ENCODE results near the gene RPL23. TPM values are rescaled to one million over a fixed set of nuclear protein-coding genes. Genes with fewer than 3 reads are reported as not detected.

RPL23 gene
- polyA plus RNA-seq, 1 donor from 2014 or later: 1,333 TPM

DNA sequence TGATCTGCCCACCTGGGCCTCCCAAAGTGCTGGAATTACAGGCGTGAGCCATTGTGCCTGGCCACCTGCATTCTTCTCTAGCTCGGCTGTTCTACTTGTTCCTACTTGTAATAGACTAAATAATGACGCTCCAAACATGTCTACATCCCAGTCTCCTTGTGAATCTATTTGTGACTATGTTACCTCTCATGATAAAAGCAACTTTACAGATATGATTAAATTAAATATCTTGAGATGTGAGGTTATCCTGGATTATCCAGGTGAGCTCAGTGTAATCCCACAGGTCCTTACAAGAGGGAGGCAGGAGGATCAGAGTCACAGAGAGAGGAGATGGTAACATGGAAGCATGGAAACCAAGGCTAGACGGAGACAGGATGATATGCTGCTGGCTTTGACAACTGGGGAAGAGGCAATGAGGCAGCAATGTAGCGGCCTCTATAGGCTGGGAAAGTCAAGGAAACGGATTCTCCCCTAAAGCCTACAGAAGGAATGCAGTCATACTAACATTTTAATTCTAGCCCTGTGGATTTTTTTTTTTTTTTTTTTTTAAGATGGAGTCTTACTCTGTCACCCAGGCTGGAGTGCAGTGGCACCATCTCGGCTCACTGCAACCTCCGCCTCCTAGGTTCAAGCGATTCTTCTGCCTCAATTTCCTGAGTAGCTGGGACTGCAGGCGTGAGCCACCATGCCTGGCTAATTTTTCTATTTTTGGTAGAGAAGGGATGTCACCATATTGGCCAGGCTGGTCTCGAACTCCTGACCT, 11.3 kb upstream of the RPL23 start:
- H3K9me3 ChIP-seq (ENCODE audit: low read length): no peaks in the 10 kb centered on the region
- H3F3A ChIP-seq (ENCODE audit: insufficient read depth, low read length, poor library complexity, severe bottlenecking): peaks cover 5% of the 10 kb centered on the region
- H3K36me3 ChIP-seq (ENCODE audit: insufficient read depth, low read length): no peaks in the 10 kb centered on the region
- H3K9ac ChIP-seq (ENCODE audit: low read length): no peak overlapping the region
- H3K4me3 ChIP-seq (ENCODE audit: low read length): no peak overlapping the region
- no peak for TF ChIP-seq POLR2AphosphoS5 (IDR thresholded peaks at IDR 0.05)
- TF ChIP-seq EZH2 (IDR thresholded peaks at IDR 0.05; ENCODE audit: borderline replicate concordance, insufficient read depth, low read length, poor library complexity, severe bottlenecking): no peak
- no peak for TF ChIP-seq MXI1 (conservative IDR thresholded peaks at IDR 0.05; ENCODE audit: poor library complexity, severe bottlenecking)
- no peak for TF ChIP-seq SMC3 (conservative IDR thresholded peaks at IDR 0.05; ENCODE audit: poor library complexity)
- no peak for TF ChIP-seq EP300 (conservative IDR thresholded peaks at IDR 0.05; ENCODE audit: poor library complexity, severe bottlenecking)
- no peak for TF ChIP-seq RAD21 (conservative IDR thresholded peaks at IDR 0.05)
- TF ChIP-seq TAF1 (IDR thresholded peaks at IDR 0.05; ENCODE audit: low read depth): no peak
- TF ChIP-seq, protein P1, sequence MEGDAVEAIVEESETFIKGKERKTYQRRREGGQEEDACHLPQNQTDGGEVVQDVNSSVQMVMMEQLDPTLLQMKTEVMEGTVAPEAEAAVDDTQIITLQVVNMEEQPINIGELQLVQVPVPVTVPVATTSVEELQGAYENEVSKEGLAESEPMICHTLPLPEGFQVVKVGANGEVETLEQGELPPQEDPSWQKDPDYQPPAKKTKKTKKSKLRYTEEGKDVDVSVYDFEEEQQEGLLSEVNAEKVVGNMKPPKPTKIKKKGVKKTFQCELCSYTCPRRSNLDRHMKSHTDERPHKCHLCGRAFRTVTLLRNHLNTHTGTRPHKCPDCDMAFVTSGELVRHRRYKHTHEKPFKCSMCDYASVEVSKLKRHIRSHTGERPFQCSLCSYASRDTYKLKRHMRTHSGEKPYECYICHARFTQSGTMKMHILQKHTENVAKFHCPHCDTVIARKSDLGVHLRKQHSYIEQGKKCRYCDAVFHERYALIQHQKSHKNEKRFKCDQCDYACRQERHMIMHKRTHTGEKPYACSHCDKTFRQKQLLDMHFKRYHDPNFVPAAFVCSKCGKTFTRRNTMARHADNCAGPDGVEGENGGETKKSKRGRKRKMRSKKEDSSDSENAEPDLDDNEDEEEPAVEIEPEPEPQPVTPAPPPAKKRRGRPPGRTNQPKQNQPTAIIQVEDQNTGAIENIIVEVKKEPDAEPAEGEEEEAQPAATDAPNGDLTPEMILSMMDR (IDR thresholded peaks at IDR 0.05; ENCODE audit: poor library complexity, severe bottlenecking): no peak
- TF ChIP-seq, protein P2, sequence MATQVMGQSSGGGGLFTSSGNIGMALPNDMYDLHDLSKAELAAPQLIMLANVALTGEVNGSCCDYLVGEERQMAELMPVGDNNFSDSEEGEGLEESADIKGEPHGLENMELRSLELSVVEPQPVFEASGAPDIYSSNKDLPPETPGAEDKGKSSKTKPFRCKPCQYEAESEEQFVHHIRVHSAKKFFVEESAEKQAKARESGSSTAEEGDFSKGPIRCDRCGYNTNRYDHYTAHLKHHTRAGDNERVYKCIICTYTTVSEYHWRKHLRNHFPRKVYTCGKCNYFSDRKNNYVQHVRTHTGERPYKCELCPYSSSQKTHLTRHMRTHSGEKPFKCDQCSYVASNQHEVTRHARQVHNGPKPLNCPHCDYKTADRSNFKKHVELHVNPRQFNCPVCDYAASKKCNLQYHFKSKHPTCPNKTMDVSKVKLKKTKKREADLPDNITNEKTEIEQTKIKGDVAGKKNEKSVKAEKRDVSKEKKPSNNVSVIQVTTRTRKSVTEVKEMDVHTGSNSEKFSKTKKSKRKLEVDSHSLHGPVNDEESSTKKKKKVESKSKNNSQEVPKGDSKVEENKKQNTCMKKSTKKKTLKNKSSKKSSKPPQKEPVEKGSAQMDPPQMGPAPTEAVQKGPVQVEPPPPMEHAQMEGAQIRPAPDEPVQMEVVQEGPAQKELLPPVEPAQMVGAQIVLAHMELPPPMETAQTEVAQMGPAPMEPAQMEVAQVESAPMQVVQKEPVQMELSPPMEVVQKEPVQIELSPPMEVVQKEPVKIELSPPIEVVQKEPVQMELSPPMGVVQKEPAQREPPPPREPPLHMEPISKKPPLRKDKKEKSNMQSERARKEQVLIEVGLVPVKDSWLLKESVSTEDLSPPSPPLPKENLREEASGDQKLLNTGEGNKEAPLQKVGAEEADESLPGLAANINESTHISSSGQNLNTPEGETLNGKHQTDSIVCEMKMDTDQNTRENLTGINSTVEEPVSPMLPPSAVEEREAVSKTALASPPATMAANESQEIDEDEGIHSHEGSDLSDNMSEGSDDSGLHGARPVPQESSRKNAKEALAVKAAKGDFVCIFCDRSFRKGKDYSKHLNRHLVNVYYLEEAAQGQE (IDR thresholded peaks at IDR 0.05; ENCODE audit: borderline replicate concordance): no peak
- H3K9me2 ChIP-seq (ENCODE audit: insufficient read depth, low read length): no peaks in the 10 kb centered on the region
- H3K27me3 ChIP-seq (ENCODE audit: insufficient read depth, low read depth, low read length): no peaks in the 10 kb centered on the region
- no peak overlapping the region for H2AFZ ChIP-seq (ENCODE audit: low read depth, low read length)
- no peak overlapping the region for H3K4me2 ChIP-seq (ENCODE audit: low read length)
- no peaks in the 10 kb centered on the region for H4K20me1 ChIP-seq (ENCODE audit: insufficient read depth)
- no peaks in the 10 kb centered on the region for H3K79me2 ChIP-seq (replicated peaks; ENCODE audit: insufficient read depth, low read length)
- no peak overlapping the region for H3K27ac ChIP-seq (ENCODE audit: low read length)

DNA sequence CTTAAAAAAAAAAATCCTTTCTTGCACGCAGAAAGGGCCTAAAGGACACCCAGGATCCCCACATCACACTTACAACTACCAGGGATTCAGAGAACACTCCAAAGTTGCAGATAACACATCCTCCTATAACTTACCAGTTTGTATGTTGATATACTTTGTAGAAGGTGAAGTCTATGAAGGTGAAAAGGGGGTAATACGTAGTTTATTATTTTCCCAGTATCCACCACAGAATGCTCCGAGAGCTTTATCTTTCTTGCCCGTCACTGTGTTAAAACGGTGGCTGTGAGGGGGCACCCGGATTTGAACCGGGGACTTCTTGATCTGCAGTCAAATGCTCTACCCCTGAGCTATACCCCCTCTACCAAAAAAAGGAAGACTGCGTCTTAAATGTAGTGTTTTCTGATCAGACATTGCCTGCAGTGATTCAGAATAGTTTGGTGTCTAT, 7.9 kb upstream of the RPL23 start:
- Histone ChIP-seq H3K27ac (ENCODE audit: low read length) (no peak overlapping the region), H3K36me3 (ENCODE audit: insufficient read depth, low read length) (no peaks in the 10 kb centered on the region), H4K20me1 (ENCODE audit: insufficient read depth) (no peaks in the 10 kb centered on the region), H2AFZ (ENCODE audit: low read depth, low read length) (no peak overlapping the region), H3K9ac (ENCODE audit: low read length) (no peak overlapping the region), H3K4me2 (ENCODE audit: low read length) (no peak overlapping the region), H3K27me3 (ENCODE audit: insufficient read depth, low read depth, low read length) (no peaks in the 10 kb centered on the region), H3K79me2 (replicated peaks; ENCODE audit: insufficient read depth, low read length) (no peaks in the 10 kb centered on the region), H3K9me2 (ENCODE audit: insufficient read depth, low read length) (no peaks in the 10 kb centered on the region), H3K4me3 (ENCODE audit: low read length) (no peak overlapping the region), H3K9me3 (ENCODE audit: low read length) (no peaks in the 10 kb centered on the region), H3F3A (ENCODE audit: insufficient read depth, low read length, poor library complexity, severe bottlenecking) (no peaks in the 10 kb centered on the region)
- no peak for TF ChIP-seq SMC3 (conservative IDR thresholded peaks at IDR 0.05; ENCODE audit: poor library complexity)
- no peak for TF ChIP-seq RAD21 (conservative IDR thresholded peaks at IDR 0.05)
- TF ChIP-seq EZH2 (IDR thresholded peaks at IDR 0.05; ENCODE audit: borderline replicate concordance, insufficient read depth, low read length, poor library complexity, severe bottlenecking): no peak
- TF ChIP-seq, protein P2 (IDR thresholded peaks at IDR 0.05; ENCODE audit: borderline replicate concordance): no peak
- TF ChIP-seq TAF1 (IDR thresholded peaks at IDR 0.05; ENCODE audit: low read depth): no peak
- no peak for TF ChIP-seq POLR2AphosphoS5 (IDR thresholded peaks at IDR 0.05)
- TF ChIP-seq, protein P1 (IDR thresholded peaks at IDR 0.05; ENCODE audit: poor library complexity, severe bottlenecking): no peak
- no peak for TF ChIP-seq MXI1 (conservative IDR thresholded peaks at IDR 0.05; ENCODE audit: poor library complexity, severe bottlenecking)
- TF ChIP-seq EP300 (conservative IDR thresholded peaks at IDR 0.05; ENCODE audit: poor library complexity, severe bottlenecking): no peak

Measured in neural cell (in vitro differentiated cells).